IMR-90 (cell line): ENCODE data around the gene FCRL6. TPM values are rescaled to one million over a fixed set of nuclear protein-coding genes. Genes with fewer than 3 reads are reported as not detected.

ENCODE experiments used
- ATAC-seq: fragments of 200-7000 bp; cut with Tn5 transposase; 2 replicates; pipeline ENCODE4 v1.9.1; 2020; ENCODE audit warnings: low read depth, mild to moderate bottlenecking, moderate library complexity
- BruUV-seq: library from RNA; stranded (reverse); fragments of 400-500 nt; replicated peaks from 2 replicates; lab custom pipeline; 2021; lab: Mats Ljungman, UMichigan
- CTCF ChIA-PET: fragments of 300-600 bp; formaldehyde crosslinking; extraction: SDS; loops from one replicate; lab custom pipeline; 2021; ENCODE audit warnings: antibody characterized with exemption; lab: Yijun Ruan, JAX
- POLR2A ChIA-PET: fragments of 300-600 bp; sonication (Branson Sonifier 250); formaldehyde crosslinking; loops from one replicate; lab custom pipeline; 2022; ENCODE audit warnings: antibody characterized with exemption; ENCODE audit not compliant: unreplicated experiment; lab: Charles Lee
- DNase-seq: peaks from one replicate; pipeline ENCODE4 v3.0.0; 2013
- H2AFZ ChIP-seq: replicated peaks from 2 replicates; pipeline ENCODE3; 2013; ENCODE audit warnings: low read length, mild to moderate bottlenecking; ENCODE audit not compliant: poor library complexity
- H2AK5ac ChIP-seq: 2 replicates; pipeline ENCODE4 v1.6.1; 2013; ENCODE audit warnings: low read depth, low read length, inconsistent platforms
- H2AK9ac ChIP-seq: replicated peaks from 2 replicates; pipeline ENCODE3; 2013; ENCODE audit warnings: mild to moderate bottlenecking, low read depth, low read length, moderate library complexity; ENCODE audit not compliant: poor library complexity
- H2BK120ac ChIP-seq: 2 replicates; pipeline ENCODE4 v1.6.1; 2013; ENCODE audit warnings: low read depth, low read length, inconsistent platforms
- H2BK15ac ChIP-seq: 3 replicates; pipeline ENCODE4 v1.6.1; 2013; ENCODE audit warnings: low read depth, low read length, inconsistent platforms
- H2BK20ac ChIP-seq: 2 replicates; pipeline ENCODE4 v1.6.1; 2013; ENCODE audit warnings: low read depth, mild to moderate bottlenecking, inconsistent platforms, low read length, moderate library complexity
- H2BK5ac ChIP-seq: 2 replicates; pipeline ENCODE4 v1.6.1; 2013; ENCODE audit warnings: mild to moderate bottlenecking, low read depth, low read length, inconsistent platforms; ENCODE audit not compliant: poor library complexity, severe bottlenecking
- H3K14ac ChIP-seq: replicated peaks from 2 replicates; pipeline ENCODE4 v1.6.1; 2013; ENCODE audit warnings: low read depth, low read length, inconsistent platforms
- H3K18ac ChIP-seq: 2 replicates; pipeline ENCODE4 v1.6.1; 2013; ENCODE audit warnings: low read depth, low read length, control low read depth
- H3K23ac ChIP-seq: 2 replicates; pipeline ENCODE4 v1.6.1; 2013; ENCODE audit warnings: low read depth, low read length, inconsistent platforms
- H3K27ac ChIP-seq: 2 replicates; pipeline ENCODE4 v1.5.1; 2013; ENCODE audit warnings: mild to moderate bottlenecking, control low read depth, low read length; ENCODE audit not compliant: insufficient read depth
- H3K27me3 ChIP-seq: 2 replicates; pipeline ENCODE4 v1.6.1; 2013; ENCODE audit warnings: low read length; ENCODE audit not compliant: control insufficient read depth, insufficient read depth
- H3K36me3 ChIP-seq: 2 replicates; pipeline ENCODE4 v1.6.1; 2013; ENCODE audit warnings: low read length, mixed read lengths; ENCODE audit not compliant: control insufficient read depth, insufficient read depth
- H3K4ac ChIP-seq: 2 replicates; pipeline ENCODE4 v1.6.1; 2013; ENCODE audit warnings: low read depth, low read length, inconsistent platforms
- H3K4me1 ChIP-seq: 2 replicates; pipeline ENCODE4 v1.6.1; 2013; ENCODE audit warnings: low read length, mixed read lengths; ENCODE audit not compliant: control insufficient read depth, insufficient read depth
- H3K4me2 ChIP-seq: 2 replicates; pipeline ENCODE4 v1.6.1; 2013; ENCODE audit warnings: low read depth, mild to moderate bottlenecking, control low read depth, low read length, moderate library complexity
- H3K4me3 ChIP-seq: 2 replicates; pipeline ENCODE4 v1.5.1; 2013; ENCODE audit warnings: low read depth, mild to moderate bottlenecking, control low read depth, low read length, moderate library complexity; ENCODE audit not compliant: insufficient read depth
- H3K56ac ChIP-seq: 2 replicates; pipeline ENCODE4 v1.6.1; 2013; ENCODE audit warnings: low read length, inconsistent platforms; ENCODE audit not compliant: insufficient read depth; ENCODE audit errors: extremely low read depth
- H3K79me1 ChIP-seq, 2 experiments: 2 replicates each; pipeline ENCODE4 v1.6.1; 2013; ENCODE audit warnings: low read length in 2 of 2, inconsistent platforms in 1 of 2, low read depth in 1 of 2
- H3K9ac ChIP-seq: 2 replicates; pipeline ENCODE4 v1.6.1; 2013; ENCODE audit warnings: low read depth, low read length, control low read depth
- H3K9me1 ChIP-seq: 2 replicates; pipeline ENCODE4 v1.6.1; 2013; ENCODE audit warnings: low read length, inconsistent platforms; ENCODE audit not compliant: insufficient read depth
- H3K9me3 ChIP-seq: 2 replicates; pipeline ENCODE4 v1.6.1; 2013; ENCODE audit warnings: low read length; ENCODE audit not compliant: control insufficient read depth, insufficient read depth
- H4K20me1 ChIP-seq: 2 replicates; pipeline ENCODE4 v1.6.1; 2013; ENCODE audit warnings: low read length, inconsistent platforms; ENCODE audit not compliant: insufficient read depth
- H4K5ac ChIP-seq: 2 replicates; pipeline ENCODE4 v1.6.1; 2013; ENCODE audit warnings: mild to moderate bottlenecking, low read depth, low read length, control low read depth
- H4K8ac ChIP-seq, 2 experiments: 2 replicates each; pipeline ENCODE4 v1.6.1; 2013; ENCODE audit warnings: low read depth in 2 of 2, low read length in 2 of 2, control low read depth in 1 of 2, inconsistent platforms in 1 of 2
- H4K91ac ChIP-seq: 2 replicates; pipeline ENCODE4 v1.6.1; 2013; ENCODE audit warnings: low read depth, low read length, inconsistent platforms; ENCODE audit not compliant: insufficient read depth
- BHLHE40 ChIP-seq: fragments of 150-350 bp; IDR thresholded peaks from 2 replicates; pipeline ENCODE4 v1.6.1; 2016; ENCODE audit warnings: mild to moderate bottlenecking, low read depth, low read length
- CEBPB ChIP-seq: IDR thresholded peaks from 2 replicates; pipeline ENCODE4 v1.6.1; 2012; ENCODE audit warnings: low read depth, low read length, improper control_type of control experiment
- CHD1 ChIP-seq: IDR thresholded peaks from 2 replicates; pipeline ENCODE4 v1.6.1; 2012; ENCODE audit warnings: low read depth, low read length, improper control_type of control experiment
- CTCF ChIP-seq: conservative IDR thresholded peaks from 2 replicates; pipeline ENCODE4 v1.5.1; 2012; ENCODE audit warnings: mild to moderate bottlenecking, low read depth, low read length, improper control_type of control experiment
- ELK1 ChIP-seq: fragments of 150-350 bp; IDR thresholded peaks from 2 replicates; pipeline ENCODE4 v1.6.1; 2016; ENCODE audit warnings: low read depth, mild to moderate bottlenecking, low read length, moderate library complexity, borderline replicate concordance
- FOS ChIP-seq: fragments of 150-350 bp; IDR thresholded peaks from 2 replicates; pipeline ENCODE4 v1.6.1; 2016; ENCODE audit warnings: low read depth, low read length
- MAFK ChIP-seq: IDR thresholded peaks from 2 replicates; pipeline ENCODE4 v1.6.1; 2012; ENCODE audit warnings: low read depth, low read length, improper control_type of control experiment
- MAZ ChIP-seq: IDR thresholded peaks from 2 replicates; pipeline ENCODE4 v1.6.1; 2012; ENCODE audit warnings: low read depth, mild to moderate bottlenecking, low read length, improper control_type of control experiment, moderate library complexity, borderline replicate concordance
- MXI1 ChIP-seq: IDR thresholded peaks from 2 replicates; pipeline ENCODE4 v1.6.1; 2012; ENCODE audit warnings: low read depth, mild to moderate bottlenecking, low read length, moderate library complexity, borderline replicate concordance
- NFE2L2 ChIP-seq: fragments of 150-350 bp; IDR thresholded peaks from 2 replicates; pipeline ENCODE4 v1.6.1; 2016; ENCODE audit warnings: low read depth, mild to moderate bottlenecking, low read length
- POLR2A ChIP-seq: IDR thresholded peaks from 2 replicates; pipeline ENCODE4 v1.6.1; 2012; ENCODE audit warnings: mild to moderate bottlenecking, low read depth, low read length
- RAD21 ChIP-seq: IDR thresholded peaks from 2 replicates; pipeline ENCODE4 v1.6.1; 2012; ENCODE audit warnings: low read length, improper control_type of control experiment
- RCOR1 ChIP-seq: IDR thresholded peaks from 2 replicates; pipeline ENCODE4 v1.6.1; 2012; ENCODE audit warnings: mild to moderate bottlenecking, low read length, improper control_type of control experiment; ENCODE audit not compliant: insufficient replicate concordance
- RFX5 ChIP-seq: IDR thresholded peaks from 2 replicates; pipeline ENCODE4 v1.8.0; 2012; ENCODE audit warnings: low read depth, mild to moderate bottlenecking, low read length, moderate library complexity
- SMC3 ChIP-seq: fragments of 150-350 bp; IDR thresholded peaks from 2 replicates; pipeline ENCODE4 v1.6.1; 2016; ENCODE audit warnings: low read depth, mild to moderate bottlenecking, antibody characterized with exemption, low read length, moderate library complexity
- USF2 ChIP-seq: fragments of 150-350 bp; IDR thresholded peaks from 2 replicates; pipeline ENCODE4 v1.6.1; 2017; ENCODE audit warnings: mild to moderate bottlenecking, antibody characterized with exemption, low read length, low read depth
- WGBS, 2 experiments: methylation state at CpG; one replicate each; pipeline versions ENCODE4 v1.1.5 to v1.1.7; 2013; ENCODE audit warnings: missing lambda C conversion rate in 2 of 2; ENCODE audit not compliant: insufficient read length in 1 of 2; ENCODE audit errors: extremely low coverage in 2 of 2; 5-methylcytosine and 5-hydroxymethylcytosine counted together
- dilution Hi-C: fragments of 300-500 bp; cut with HindIII; formaldehyde crosslinking; loops from one replicate; pipeline ENCODE4 v1.14.3; 2018; ENCODE audit warnings: low sequenced_read_pairs; ENCODE audit not compliant: unreplicated experiment
- in situ Hi-C: fragments of 300-500 bp; cut with MboI; formaldehyde crosslinking; loops from 3 replicates; pipeline ENCODE4 v1.14.3; 2019; ENCODE audit warnings: low sequenced_read_pairs, inconsistent platforms, mixed read lengths
- intact Hi-C: fragments of 100-400 bp; cut with micrococcal nuclease; formaldehyde crosslinking; loops from 2 replicates; pipeline ENCODE4 v1.10.0; 2022
- polyA plus RNA-seq, 3 experiments: library from polyadenylated mRNA; depleted of rRNA; stranded (reverse); fragments of >200 nt; gene quantifications; 2 replicates each; pipeline ENCODE4 v1.2.3, GENCODE V29; 2012; ENCODE audit warnings: low replicate concordance in 1 of 3
- total RNA-seq: library from RNA; depleted of rRNA; stranded (reverse); fragments of >200 nt; gene quantifications from 2 replicates; pipeline ENCODE4 v1.2.3, GENCODE V29; 2012

FCRL6 gene
- total and polyA plus RNA-seq, 2 of the 4 experiments (the other 2 are of a cell fraction): not detected

- Histone ChIP-seq H4K20me1 (no peaks in the 10 kb centered on the region), H3K14ac (no peak overlapping the region), H3K79me1 (peaks cover 0 to 7% of the 10 kb centered on the region in 2 experiments; a peak in 2 of 4 replicates), H2BK20ac (no peak overlapping the region), H4K5ac (no peak overlapping the region), H3K9ac (no peak overlapping the region), H3K4me3 (no peak overlapping the region), H3K27me3 (peaks cover 2% of the 10 kb centered on the region; the same call in 1 of the 2 replicates), H2BK5ac (no peak overlapping the region), H3K56ac (no peak overlapping the region), H2BK120ac (no peak overlapping the region), H2BK15ac (no peak overlapping the region), H2AK9ac (no peak overlapping the region), H4K91ac (no peak overlapping the region), H3K36me3 (no peaks in the 10 kb centered on the region), H3K9me3 (no peaks in the 10 kb centered on the region), H3K9me1 (0 out of 2 replicates have a peak, but pooled peaks cover 7% of the 10 kb centered on the region), H3K18ac (no peak overlapping the region), H3K23ac (no peak overlapping the region), H2AK5ac (no peak overlapping the region), H3K4me1 (peaks cover 1% of the 10 kb centered on the region; the same call in 1 of the 2 replicates), H3K4ac (no peak overlapping the region), H2AFZ (no peak overlapping the region), H3K4me2 (no peak overlapping the region), H4K8ac (no peak overlapping the region), H3K27ac (no peak overlapping the region)
- no peak for DNase-seq
- no peak for TF ChIP-seq MAFK
- TF ChIP-seq CTCF: no peak
- TF ChIP-seq MAZ: no peak
- TF ChIP-seq CEBPB: no peak
- TF ChIP-seq BHLHE40: no peak
- no peak for TF ChIP-seq CHD1
- no peak for TF ChIP-seq MXI1
- TF ChIP-seq ELK1: no peak
- no peak for TF ChIP-seq RAD21
- no peak for TF ChIP-seq RFX5
- no peak for TF ChIP-seq RCOR1
- no peak for TF ChIP-seq SMC3
- TF ChIP-seq USF2: no peak
- TF ChIP-seq NFE2L2: no peak
- no peak for TF ChIP-seq FOS
- no peak for TF ChIP-seq POLR2A
- intact Hi-C loops (no loop called here), in situ Hi-C loops (no loop called here), dilution Hi-C loops (no loop called here)
- CTCF ChIA-PET: no interaction called here
- ATAC-seq: no peak
- no TSS peak for BruUV-seq
- POLR2A ChIA-PET: no interaction called here
- WGBS, 2 experiments: 100% methylated on average over 2 of the region's 6 CpGs; no CpG with 5 or more reads in 1 of the 2 experiments
These were observed 55.7 kb downstream of the FCRL6 start for GRCh38 chr1:159857889-159858288.
